Measurements from ENCODE around the gene NEDD4.

GRCh38 chr15:55868707-55869106 lies 124.7 kb downstream of the NEDD4 start:
- TF ChIP-seq CTCF (IDR thresholded peaks at IDR 0.05) (no peak), POLR2AphosphoS5 (IDR thresholded peaks at IDR 0.05; ENCODE audit: low read depth, low read length) (no peak), SIN3A (IDR thresholded peaks at IDR 0.05; ENCODE audit: borderline replicate concordance, insufficient read depth, low read depth, low read length) (no peak), REST (IDR thresholded peaks at IDR 0.05; ENCODE audit: insufficient read depth in 1 of 2, low read depth in 2 of 2, low read length in 1 of 2) (no peak), TCF7L2 (IDR thresholded peaks at IDR 0.05; ENCODE audit: low read depth, low read length) (no peak)

All from Panc1 (cell line).